HK-2 (cell line): ENCODE measurements around the gene USB1.

ENCODE experiments used
- DNase-seq: peaks from one replicate; pipeline ENCODE4 v3.0.0-alpha.2; 2018; ENCODE audit not compliant: unreplicated experiment

USB1 gene

GRCh38 chr16:58034128-58034685 lies 33.0 kb downstream of the USB1 start:
- DNase-seq = no peak

GRCh38 chr16:58034774-58035173 lies 33.6 kb downstream of the USB1 start:
- no peak for DNase-seq

- no peak for DNase-seq
Measured at GRCh38 chr16:58035356-58036170, 34.4 kb downstream of the USB1 start.

- DNase-seq = no peak
Measured at GRCh38 chr16:58036943-58037342, 35.7 kb downstream of the USB1 start.

- no peak for DNase-seq
Measured at GRCh38 chr16:58037365-58038057, 36.3 kb downstream of the USB1 start.

GRCh38 chr16:58038219-58038641 lies 37.0 kb downstream of the USB1 start:
- DNase-seq = no peak

- no peak for DNase-seq
Measured at GRCh38 chr16:58039829-58040495, 38.8 kb downstream of the USB1 start.

GRCh38 chr16:58040496-58040846 lies 39.3 kb downstream of the USB1 start:
- DNase-seq = no peak

GRCh38 chr16:58040945-58041627 lies 39.9 kb downstream of the USB1 start:
- no peak for DNase-seq

- no peak for DNase-seq
Measured at GRCh38 chr16:58041628-58041955, 40.4 kb downstream of the USB1 start.

- no peak for DNase-seq
Measured at GRCh38 chr16:58042001-58042885, 41.0 kb downstream of the USB1 start.

GRCh38 chr16:58042886-58043515 lies 41.8 kb downstream of the USB1 start:
- DNase-seq = no peak

GRCh38 chr16:58043571-58044155 lies 42.5 kb downstream of the USB1 start:
- no peak for DNase-seq

GRCh38 chr16:58044266-58045019 lies 43.2 kb downstream of the USB1 start:
- no peak for DNase-seq

GRCh38 chr16:58045096-58045495 lies 43.9 kb downstream of the USB1 start:
- DNase-seq = no peak

GRCh38 chr16:58046054-58046881 lies 45.1 kb downstream of the USB1 start:
- no peak for DNase-seq

GRCh38 chr16:58046936-58047335 lies 45.7 kb downstream of the USB1 start:
- no peak for DNase-seq

- DNase-seq = no peak
Measured at GRCh38 chr16:58047557-58048348, 46.5 kb downstream of the USB1 start.
